Sigmoid colon (tissue), 4 donors: ENCODE data around the gene P2RY8.

Experiments used
- CTCF ChIP-seq, 4 experiments: fragments of 450-650 bp in 3 of 4; fragments of 200-600 bp in 1 of 4; IDR thresholded peaks; one replicate each; pipeline ENCODE4 v1.5.1; 2016 to 2019; ENCODE audit warnings: antibody characterized with exemption in 4 of 4, mild to moderate bottlenecking in 3 of 4, moderate library complexity in 2 of 4
- EP300 ChIP-seq, 4 donors: sonication (generic); formaldehyde crosslinking; IDR thresholded peaks; one replicate each; pipeline ENCODE4 v1.6.1; 2017; ENCODE audit warnings: antibody characterized with exemption in 4 of 4
- POLR2A ChIP-seq, 2 donors: fragments of 450-650 bp; IDR thresholded peaks; one replicate each; pipeline ENCODE4 v1.6.1; 2016; ENCODE audit warnings: antibody characterized with exemption in 2 of 2, mild to moderate bottlenecking in 2 of 2, moderate library complexity in 2 of 2
- POLR2AphosphoS5 ChIP-seq, 4 donors: sonication (generic); formaldehyde crosslinking; IDR thresholded peaks; one replicate each; pipeline ENCODE4 v1.6.1; 2017; ENCODE audit warnings: antibody characterized with exemption in 4 of 4

- TF ChIP-seq POLR2A (IDR thresholded peaks at IDR 0.05) = no peak
- no peak for TF ChIP-seq CTCF (IDR thresholded peaks at IDR 0.05)
- TF ChIP-seq POLR2AphosphoS5 (IDR thresholded peaks at IDR 0.05) = no peak
- TF ChIP-seq EP300 (IDR thresholded peaks at IDR 0.05) = no peak
Observed at GRCh38 chrX:1425381-1425780, 111.6 kb downstream of the P2RY8 start.
